Glomerular visceral epithelial cell (primary cell): ENCODE results near the gene PRDM1.

ENCODE experiments used
- DNase-seq: peaks from one replicate; pipeline ENCODE4 v3.0.0-alpha.2; 2016; ENCODE audit errors: extremely low spot score

Gene PRDM1

DNA sequence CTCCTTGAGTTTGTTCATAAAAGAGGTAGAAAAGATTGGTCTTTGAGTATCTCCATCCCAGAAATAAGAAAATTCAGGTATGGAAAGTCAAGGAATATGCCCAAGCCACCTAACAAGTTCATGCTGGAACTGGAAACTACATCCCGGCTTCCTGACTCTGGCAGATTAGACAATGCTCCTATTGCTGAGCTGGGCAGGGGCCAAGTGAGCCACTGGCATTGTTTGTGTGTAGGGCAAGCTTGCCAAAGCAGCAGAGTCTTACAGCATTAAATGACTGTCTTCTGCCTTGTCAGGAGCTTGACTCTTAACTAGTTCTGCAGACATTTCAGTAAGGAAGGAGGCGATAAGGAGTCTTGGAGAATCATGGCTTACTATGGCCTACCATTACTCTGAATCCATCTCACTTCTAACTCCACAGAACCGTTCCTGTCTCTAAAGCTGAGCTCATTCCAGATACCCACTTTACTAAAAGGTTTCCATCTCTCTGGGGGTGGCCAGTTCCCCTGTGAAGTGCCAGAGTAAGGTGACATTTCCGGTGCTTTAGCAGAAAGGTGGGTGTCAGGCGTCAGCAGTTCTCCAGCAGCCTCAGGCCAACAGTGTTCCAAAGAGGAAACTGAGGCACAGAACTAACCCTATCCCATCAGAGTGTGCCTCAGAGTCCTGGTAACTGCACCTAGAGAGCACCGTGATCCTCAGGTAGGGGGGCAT, 30.1 kb downstream of the PRDM1 start:
- DNase-seq: no peak

DNA sequence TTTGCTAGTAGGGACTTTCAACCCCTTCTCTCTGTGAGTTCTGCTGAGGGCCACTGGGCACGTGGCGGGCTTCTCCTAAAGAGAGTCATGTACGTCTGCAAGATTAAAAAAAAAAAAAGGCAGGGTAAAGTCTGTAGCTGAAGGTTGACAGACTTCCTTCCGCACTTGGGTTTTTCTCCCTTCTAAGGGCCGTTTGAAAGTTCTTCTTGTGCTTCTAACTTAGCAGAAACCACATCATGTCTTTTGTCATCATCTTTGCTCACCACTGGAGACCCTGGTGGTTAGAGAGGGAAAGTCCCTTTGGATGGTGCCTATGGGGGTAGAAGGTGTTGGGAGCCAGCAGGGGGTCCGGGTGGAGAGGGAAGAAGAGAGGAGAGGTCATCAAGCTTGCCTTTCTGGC, 31.4 kb downstream of the PRDM1 start:
- no peak for DNase-seq

DNA sequence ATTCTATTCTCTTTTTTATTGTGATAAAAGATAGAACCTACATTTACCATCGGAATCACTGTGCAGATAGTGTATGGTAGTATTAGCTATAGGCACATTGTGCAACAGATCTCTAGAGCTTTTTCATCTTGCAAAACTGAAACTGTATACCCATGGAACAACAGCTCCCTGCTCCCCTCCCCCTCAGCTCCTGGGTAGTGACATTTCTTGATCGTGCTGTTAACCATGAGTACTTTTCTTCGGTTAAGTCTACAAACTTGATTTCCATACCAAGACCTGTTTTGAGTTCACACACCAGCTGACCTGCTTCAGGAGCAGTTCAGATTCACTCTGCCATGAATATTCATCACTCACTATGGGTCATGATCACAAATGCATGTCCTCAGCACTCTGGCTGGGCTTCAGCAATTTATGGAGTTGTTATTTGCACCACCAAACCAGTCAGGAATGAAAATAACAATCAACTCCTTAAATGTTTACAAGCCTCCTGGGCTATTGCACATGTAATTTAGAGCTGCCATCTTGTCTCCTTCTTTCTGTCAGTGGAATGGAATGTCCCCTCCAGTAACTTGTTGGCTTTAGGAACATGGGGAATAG, 32.8 kb downstream of the PRDM1 start:
- DNase-seq: no peak

DNA sequence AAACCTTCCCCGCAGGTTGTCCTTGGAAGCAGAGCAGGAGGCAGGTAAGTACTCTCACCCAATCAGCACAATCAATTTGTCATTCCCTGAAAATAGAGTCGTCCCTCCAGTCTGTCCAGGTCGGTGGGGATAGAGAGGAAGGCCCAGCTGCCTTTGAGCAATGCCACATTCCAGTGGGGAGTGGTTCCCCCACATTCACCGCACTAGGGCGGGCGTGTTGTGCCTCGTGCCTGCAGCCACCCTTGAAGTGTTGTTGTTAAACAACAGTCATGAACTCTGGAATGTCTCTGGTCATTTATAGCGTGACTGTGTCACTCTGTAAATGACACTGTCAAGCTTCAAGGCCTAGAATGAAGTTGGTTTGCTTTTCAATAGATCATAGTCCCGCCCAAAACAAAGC, 33.4 kb downstream of the PRDM1 start:
- no peak for DNase-seq

DNA sequence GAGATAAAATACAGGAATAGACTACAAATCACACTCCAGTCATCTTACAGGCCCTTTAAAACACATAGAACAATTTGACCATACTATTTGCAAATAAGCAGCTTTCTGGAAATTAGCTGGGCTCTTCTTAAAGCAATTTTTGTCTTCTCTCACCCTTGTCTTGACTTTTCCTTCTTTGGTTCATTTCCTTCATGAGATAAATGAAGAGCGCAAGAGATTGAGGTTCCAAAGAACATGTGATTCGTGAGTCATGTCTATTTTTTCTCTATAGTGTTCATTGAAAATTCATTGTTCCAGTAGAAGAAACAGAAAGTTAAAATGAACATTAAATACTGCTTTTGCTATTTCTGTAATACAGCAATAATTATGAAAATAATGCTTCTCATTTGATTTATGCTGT, 33.9 kb downstream of the PRDM1 start:
- no peak for DNase-seq

DNA sequence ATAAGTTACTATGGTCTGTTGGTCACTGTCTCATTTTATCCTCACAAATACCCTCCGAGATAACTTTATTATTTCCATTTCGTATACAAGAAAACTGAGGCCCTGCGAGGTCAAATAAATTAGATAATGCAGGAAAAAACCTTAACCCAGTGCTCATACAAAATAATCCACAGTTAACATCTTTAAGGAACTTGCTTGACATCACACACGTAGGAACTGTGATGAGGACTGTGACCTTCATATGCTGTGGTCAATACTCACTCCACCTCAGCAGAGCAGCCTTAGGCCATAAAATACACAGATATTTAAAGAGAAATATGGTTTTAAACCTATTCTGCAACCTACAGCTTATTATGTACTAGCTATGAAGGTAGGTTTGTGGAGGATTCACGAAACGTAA, 34.3 kb downstream of the PRDM1 start:
- no peak for DNase-seq

DNA sequence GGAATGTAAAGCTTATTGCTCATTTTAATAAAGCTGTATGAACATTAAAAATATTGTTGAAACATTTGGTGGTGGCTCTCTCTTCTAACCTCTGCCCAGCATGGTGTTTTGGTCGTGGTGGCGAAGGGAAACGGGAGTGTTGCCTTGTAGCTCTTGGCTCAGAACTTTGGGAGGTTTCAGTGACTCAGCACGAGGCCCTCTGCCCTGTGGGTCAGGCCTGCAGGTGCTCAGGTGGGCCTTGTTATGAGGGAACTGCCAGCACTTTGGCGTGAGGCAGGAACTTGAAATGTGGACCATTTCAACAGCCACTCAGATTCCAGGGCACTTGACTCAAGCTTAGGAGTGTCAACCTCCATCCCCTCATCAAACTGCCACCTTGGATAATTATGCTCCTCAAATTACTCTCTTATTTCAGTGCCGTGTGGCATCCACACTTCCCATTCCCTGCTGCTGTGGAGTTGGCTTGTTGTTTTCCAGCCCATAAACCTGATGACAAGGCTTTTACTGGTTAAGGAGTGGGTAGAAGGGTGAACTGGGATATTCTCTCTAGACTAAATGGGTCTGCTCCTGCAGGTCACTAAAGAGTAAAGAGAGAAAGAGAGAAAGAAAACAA, 36.3 kb downstream of the PRDM1 start:
- DNase-seq: no peak

DNA sequence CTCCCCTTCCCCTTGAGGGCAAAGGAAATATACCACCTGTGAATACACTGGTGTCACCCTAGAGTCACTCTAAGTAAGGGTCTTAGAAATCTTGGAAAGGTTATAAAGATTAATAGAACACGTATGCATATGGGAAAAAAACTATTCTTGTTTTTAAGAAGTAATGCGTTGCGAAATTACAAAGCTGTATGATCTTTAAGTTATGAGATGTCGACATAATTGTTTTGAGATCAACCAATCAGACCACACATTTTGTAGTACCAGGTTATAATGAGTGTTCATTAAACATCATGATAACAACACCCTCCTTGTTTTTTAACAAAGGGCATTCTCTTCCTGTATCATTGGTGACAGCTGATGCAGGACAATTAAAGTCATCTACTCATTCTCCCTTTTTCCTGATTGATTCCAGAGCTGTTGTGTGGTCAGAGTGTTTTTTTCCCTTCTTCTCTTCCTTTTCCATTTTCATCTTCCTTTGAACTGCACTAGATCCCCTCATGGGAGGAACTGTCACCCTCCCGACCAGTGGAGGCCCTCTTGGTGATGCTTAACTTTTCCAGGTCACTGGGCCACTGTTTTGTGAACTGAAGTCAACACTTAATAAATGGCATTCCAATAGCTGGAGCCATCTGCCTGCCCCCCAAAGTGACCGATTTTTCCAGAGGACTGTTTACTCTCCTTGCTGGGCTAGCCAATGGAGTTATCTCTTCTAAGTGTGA, 37.0 kb downstream of the PRDM1 start:
- no peak for DNase-seq

DNA sequence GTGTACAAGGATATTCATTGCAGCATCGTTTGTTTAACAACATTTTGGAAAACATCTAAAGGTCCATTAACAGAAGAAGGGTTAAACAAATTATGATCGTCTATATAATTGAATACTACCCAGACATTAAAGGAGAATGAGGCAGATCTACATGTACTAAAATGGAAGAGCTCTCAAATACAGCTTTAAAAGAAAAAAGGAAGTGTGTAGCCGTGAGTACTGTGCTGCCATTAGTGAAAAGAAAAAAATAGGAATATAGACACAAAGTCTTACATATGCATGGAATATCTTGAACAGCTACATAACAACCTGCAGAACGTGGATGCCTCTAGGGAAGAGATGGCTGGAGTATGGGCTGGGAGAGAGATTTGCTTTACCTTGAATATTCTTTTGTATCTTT, 37.9 kb downstream of the PRDM1 start:
- DNase-seq: no peak

DNA sequence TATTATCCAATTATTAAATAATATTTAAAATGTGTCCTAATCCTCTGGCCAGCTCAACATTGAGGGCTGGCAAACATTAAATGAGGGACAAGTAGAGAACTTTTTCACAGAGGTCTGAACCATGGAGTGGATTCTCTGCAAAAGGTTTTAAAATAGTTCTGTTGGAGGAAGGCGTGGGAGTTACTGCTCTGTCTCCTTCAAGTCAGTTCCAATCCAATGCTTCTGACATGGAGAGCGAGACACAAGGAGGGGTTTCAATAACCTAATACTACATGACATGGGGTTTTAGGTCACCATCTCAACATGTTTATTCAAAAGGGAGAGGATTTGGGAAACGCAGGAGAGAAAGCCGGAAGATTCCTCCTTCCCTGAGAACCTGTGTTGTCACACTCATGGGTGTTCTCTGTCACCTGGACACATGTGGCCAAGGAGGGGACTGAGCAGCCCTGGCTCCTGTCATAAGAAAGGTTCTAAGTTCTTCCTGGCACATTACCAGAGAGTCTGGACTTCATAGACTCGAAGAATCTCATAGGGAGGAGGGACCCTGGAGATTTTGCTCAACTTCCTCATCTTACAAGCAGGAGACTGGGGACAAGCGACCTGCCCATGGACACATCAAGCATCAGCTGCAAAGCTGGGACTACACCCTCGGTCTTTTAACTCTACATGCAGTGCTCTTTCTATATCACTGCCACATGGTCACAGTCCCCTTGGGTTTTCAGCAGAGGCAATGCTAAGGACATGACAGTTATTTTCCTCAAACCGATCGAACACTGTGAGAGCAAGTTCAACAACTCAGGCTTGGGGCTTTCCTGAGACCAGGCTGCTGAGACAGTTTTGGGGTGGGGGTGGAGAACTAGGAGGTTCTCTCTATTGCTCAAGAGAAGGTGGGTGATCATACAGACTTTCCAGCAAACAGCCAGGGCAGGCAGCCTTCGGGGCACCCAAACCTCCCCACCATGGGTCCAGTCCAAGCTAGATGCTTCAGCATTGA, 38.6 kb downstream of the PRDM1 start:
- no peak for DNase-seq

DNA sequence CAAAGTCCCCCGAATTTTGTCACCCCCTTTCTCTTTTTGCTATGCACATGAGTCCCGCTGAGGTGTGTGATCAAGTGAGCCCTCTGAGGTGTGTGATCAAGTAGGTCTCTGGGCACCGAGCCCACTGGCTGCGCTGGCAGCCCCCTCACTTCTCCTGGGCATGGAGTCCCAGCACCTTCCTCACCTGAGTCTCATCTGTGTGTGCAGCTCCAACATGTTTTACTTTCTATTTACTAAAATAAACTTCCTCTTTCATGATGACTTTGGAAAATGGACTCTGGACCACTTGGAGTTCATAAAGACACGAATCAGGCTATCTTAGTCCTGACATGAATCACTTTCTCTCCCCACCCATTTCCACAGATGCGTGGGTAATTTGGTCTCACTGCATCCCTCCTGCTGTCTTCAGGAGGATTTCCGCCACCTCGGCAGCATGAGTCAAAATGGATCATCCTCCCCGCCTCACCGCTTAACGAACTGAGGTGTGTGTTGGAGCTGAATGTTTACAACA, 39.8 kb downstream of the PRDM1 start:
- no peak for DNase-seq

DNA sequence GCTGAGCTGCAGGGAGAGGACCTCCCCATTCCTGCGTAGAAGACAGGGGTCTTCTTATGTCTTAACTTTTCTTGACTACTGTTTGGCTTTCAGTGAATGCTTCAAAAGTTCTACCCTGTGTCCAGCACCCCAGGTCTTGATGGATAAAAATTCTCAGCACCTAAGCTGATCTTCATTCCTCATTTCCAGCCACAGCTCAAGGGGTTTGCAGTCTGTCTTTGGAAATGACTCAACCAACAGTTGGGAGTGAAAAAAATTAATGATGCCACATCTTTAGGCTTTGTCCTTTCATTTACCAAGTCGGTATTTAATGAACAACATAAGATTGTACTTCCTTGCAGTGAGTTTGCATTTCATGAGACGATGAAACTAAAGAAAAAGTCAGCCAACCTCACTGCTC, 40.3 kb downstream of the PRDM1 start:
- no peak for DNase-seq

DNA sequence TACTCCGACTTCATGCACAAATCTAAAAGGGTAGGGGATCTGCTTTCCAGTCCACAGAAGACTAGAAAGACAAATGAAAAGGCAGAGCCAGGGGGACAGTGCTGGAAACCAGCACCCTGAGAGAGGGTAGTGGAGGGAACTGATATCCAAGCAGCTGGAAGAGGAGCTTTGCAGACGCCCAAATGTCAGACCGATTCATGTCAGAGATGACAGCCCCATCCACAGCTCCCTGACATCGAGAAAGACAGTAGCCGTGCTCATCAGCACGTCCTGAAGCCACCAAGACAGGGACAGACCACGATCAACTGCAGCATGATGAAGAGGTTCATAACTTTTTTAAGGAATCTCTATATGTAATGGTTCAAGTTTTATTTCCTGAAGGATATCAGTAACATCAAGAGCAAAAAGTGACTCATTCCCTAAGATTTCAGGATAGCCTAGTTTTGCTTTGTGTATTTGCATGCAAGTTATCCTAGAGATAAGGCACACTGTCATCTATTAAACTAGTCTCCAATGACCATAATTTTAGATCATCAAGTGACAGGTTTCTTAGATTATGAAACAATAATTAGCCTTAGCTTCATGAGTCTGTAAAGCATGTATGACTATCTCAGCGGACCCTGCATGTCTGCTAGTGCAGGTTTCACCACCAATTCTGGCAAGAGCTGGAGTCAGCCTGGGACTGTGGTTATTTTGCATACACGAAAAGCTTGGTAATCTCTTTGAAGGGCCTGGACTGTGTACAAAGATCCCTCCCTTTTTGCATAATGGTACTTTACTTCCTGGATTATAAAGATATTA, 43.0 kb downstream of the PRDM1 start:
- DNase-seq: peak; percentile 45

DNA sequence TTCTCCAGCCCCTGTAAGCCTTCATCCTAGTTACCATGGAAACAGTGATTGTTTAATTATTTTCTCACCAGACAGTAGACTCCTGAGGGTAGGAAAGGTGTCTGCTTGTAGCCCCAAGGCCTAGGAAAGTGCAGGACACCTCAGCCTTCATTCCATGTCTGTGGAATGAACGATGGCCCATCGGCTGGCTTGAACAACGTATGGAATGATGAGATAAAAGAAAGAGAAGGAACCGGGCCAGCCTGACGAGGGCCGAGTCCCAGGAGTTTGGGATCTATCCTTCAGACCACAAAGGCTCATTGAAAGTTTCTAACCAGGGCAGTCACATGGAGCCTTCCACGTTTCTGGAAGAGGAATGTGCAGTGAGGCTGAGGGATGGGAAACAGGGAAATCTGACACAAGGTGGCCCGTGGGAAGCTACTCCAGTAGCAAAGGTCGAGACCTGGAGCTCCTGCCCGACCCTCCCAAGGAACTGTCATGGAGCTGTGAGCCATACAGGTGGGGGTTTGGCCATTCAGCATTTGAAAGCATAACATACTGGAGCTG, 46.1 kb downstream of the PRDM1 start:
- DNase-seq: no peak

DNA sequence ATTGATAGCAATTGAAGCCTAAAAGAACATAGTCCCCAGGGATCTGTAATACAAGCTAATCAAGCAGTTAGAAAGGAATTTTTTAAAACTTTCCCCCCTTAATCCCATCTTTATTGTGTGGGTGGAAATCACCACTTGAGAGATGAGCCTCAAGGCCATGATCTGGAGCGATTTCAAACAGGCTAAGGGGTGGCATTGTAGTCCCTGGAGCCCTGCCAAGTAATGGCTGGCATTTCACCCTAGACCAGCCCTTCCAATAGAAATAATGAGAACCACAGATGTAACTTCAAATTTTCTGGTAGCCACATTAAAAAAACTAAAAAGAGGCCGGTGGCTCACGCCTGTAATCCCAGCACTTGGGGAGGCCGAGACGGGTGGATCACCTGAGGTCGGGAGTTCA, 46.9 kb downstream of the PRDM1 start:
- DNase-seq: no peak

DNA sequence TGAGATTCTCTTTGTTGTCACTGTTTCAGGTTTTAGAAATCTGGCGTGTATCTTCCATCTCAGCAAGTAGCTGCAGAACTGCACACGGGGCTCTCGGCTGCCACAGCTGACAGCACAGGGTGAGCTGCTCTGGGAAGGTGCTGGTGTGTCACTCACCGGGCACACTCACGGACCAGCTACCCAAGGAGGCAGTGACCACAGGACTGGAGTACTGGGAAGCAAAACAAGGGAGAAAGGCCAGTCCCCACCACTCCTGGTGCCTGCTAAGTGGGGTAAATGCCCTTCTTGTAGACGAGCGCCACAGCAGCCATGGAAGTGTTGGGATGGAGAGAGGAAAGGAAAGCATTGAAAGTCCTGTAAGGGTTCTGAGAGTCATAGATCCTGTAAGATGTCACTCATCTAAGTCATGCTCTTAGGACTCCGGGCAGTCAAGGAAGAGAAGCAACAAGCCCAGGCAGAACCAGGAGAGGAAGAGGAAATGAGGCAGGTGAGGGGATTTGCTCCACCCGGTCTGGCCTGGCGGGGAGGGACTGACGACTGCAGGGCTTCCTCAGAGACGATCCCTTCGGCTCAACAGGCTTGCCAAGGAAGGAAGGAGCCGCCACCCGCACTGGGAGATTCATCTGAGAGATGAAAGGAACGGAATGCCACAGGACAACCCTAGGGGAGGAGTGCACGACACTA, 48.1 kb downstream of the PRDM1 start:
- no peak for DNase-seq

DNA sequence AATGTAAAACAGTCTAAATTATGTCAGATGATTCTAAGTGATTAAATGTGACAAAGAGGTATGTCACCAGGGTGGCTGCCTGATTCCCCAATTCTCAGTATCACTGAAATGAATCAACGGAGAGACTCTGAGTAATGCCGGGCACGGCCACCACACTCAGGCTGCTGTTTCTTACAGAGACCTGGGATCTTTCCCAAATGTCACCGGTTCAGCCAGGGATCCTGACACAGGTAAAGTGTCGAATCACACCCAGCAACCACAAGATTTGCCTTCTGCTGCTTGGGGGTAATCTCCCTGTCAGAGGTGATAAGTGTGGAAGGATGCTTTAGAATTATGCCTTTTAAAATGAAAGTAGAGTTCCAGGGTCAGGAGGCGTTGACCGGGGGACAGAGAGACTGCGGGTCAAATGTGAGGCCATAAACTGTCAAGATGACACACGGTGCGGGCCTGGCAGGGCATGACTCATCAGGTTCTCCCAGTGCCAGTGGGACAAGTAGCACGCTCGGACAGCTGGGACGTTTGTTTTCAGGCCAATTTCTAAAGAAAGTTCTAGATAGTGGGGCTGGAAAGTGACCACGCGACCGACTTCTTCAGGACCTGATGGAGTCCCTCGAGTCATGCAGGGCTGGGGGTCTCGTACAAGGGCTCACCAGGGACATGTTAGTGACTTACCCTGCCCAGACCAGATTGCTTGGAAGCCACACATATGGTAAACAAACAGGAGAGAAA, 48.9 kb downstream of the PRDM1 start:
- DNase-seq: peak; percentile 40

DNA sequence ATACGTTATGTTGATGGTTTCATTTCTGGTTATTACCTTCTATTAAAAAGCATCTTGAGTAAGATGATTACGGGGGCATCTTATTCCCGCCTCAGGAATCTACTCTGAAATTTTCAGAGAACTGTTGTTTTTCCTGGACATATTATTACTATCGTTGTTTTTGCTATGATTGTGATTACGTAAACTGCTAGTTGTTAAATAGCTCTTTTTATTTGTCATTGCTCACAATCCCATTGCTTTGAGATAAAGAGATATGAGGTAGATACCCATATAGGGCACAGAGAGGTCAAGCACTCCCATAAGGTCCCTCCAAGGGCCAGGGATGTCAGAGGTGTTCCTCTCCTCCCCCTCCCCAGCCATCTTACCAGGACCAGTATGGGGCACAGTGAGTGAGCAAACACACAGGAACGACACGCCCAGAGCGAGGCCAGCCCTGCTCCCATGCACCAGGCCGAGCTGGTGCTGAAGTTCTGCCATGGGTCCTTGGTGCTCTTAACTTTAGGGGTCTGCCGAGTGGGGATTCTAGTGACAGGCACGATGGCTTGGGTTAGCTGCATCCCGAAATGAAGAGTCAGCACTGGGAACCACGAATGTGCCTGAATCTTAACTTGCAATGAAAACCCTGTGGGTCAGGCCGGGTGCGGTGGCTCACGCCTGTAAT, 49.9 kb downstream of the PRDM1 start:
- no peak for DNase-seq
